ENCODE data around the gene FXYD3.

- TF ChIP-seq EZH2 (IDR thresholded peaks at IDR 0.05; ENCODE audit: borderline replicate concordance), result no peak
- TF ChIP-seq CTCF (IDR thresholded peaks at IDR 0.05; ENCODE audit: poor library complexity), result no peak
- no peak for TF ChIP-seq EZH2phosphoT487 (IDR thresholded peaks at IDR 0.05; ENCODE audit: low read depth, severe bottlenecking, unreplicated experiment)
These were observed 20.6 kb downstream of the FXYD3 start for GRCh38 chr19:35136231-35136630.
